Bronchus fibroblast of lung (primary cell): ENCODE data around the gene STAP2. TPM values are rescaled to one million over a fixed set of nuclear protein-coding genes. Genes with fewer than 3 reads are reported as not detected.

Experiments used
- total RNA-seq: library from RNA; depleted of rRNA; stranded (reverse); fragments of >200 nt; gene quantifications from 2 replicates; pipeline ENCODE4 v1.2.3, GENCODE V29; 2015

Gene STAP2
- total RNA-seq = 5.4 and 6.4 TPM in 2 replicates

GRCh38 chr19:4338441-4339355, at the start of gene STAP2:
STAP2 (minus strand) TSS chr19:4338827; CDS start chr19:4338753, 74 bp downstream.

GRCh38 chr19:4343370-4344307, 5.0 kb upstream of the STAP2 start, which contains the start of gene MPND:
MPND (plus strand) TSS chr19:4343562; CDS start chr19:4343594, 32 bp downstream.

GRCh38 chr19:4304538-4305256, 33.9 kb downstream of the STAP2 start, which contains the start of gene FSD1:
FSD1 (plus strand) TSS chr19:4304598; CDS start chr19:4304747, 149 bp downstream.

GRCh38 chr19:4302243-4302640, 36.4 kb downstream of the STAP2 start, which contains the start of gene TMIGD2:
TMIGD2 (minus strand) TSS chr19:4302389; CDS start chr19:4302385, 4 bp downstream.

GRCh38 chr19:4278419-4279266, 60.0 kb downstream of the STAP2 start, which contains the start of gene SHD:
SHD (plus strand) TSS chr19:4279266; CDS start chr19:4280064, 798 bp downstream.

Other genes starting within 250 kb of the STAP2 start
- gene MAP2K2, start 214.7 kb downstream of the STAP2 start, total RNA-seq = 152 and 158 TPM in 2 replicates
- gene CREB3L3, start 185.2 kb downstream of the STAP2 start, total RNA-seq = not detected in 2 replicates
- 20.2 and 25.4 TPM in 2 replicates for gene SIRT6, start 156.3 kb downstream of the STAP2 start, total RNA-seq
- 0.15 and 2.0 TPM in 2 replicates for gene ANKRD24, start 156.1 kb downstream of the STAP2 start, total RNA-seq
- gene EBI3, start 109.3 kb downstream of the STAP2 start, total RNA-seq = 0.34 TPM in 1 of 2 replicates, not detected in the other
- 24.8 and 26.1 TPM in 2 replicates for gene YJU2, start 91.7 kb downstream of the STAP2 start, total RNA-seq
- gene SHD, start 59.6 kb downstream of the STAP2 start, total RNA-seq = not detected in 2 replicates
- not detected in 2 replicates for gene TMIGD2, start 36.4 kb downstream of the STAP2 start, total RNA-seq
- 24.4 and 28.6 TPM in 2 replicates for gene FSD1, start 34.2 kb downstream of the STAP2 start, total RNA-seq
- 3.5 and 4.8 TPM in 2 replicates for gene MPND, start 4.7 kb upstream of the STAP2 start, total RNA-seq
- gene SH3GL1, start 61.7 kb upstream of the STAP2 start, total RNA-seq = 110 and 114 TPM in 2 replicates
- gene CHAF1A, start 63.8 kb upstream of the STAP2 start, total RNA-seq = 31.1 and 31.4 TPM in 2 replicates
- gene UBXN6, start 119.0 kb upstream of the STAP2 start, total RNA-seq = 50.1 and 65.6 TPM in 2 replicates
- 74.9 and 86.6 TPM in 2 replicates for gene HDGFL2, start 133.5 kb upstream of the STAP2 start, total RNA-seq
- 0.15 and 0.17 TPM in 2 replicates for gene PLIN4, start 179.7 kb upstream of the STAP2 start, total RNA-seq
- gene PLIN5, start 196.4 kb upstream of the STAP2 start, total RNA-seq = not detected in 2 replicates
- not detected in 2 replicates for gene LRG1, start 201.2 kb upstream of the STAP2 start, total RNA-seq
- 0.45 and 0.67 TPM in 2 replicates for gene SEMA6B, start 220.9 kb upstream of the STAP2 start, total RNA-seq